Ovary (tissue), 3 donors: Measurements from ENCODE around the gene SVIL.

Source experiments
- CTCF ChIP-seq, 3 donors: fragments of 450-650 bp in 2 of 3; fragments of 200-600 bp in 1 of 3; IDR thresholded peaks; one replicate each; pipeline versions ENCODE4 v1.5.1 to v1.8.0; 2016 to 2022; ENCODE audit warnings: antibody characterized with exemption in 3 of 3, mild to moderate bottlenecking in 1 of 3
- POLR2A ChIP-seq: fragments of 450-650 bp; IDR thresholded peaks from one replicate; pipeline ENCODE4 v1.6.1; 2017; ENCODE audit warnings: antibody characterized with exemption, mild to moderate bottlenecking, moderate library complexity
- donor health status: DM: no; HTN: no; CAD: no.

GRCh38 chr10:29657719-29658274, 23.0 kb upstream of the SVIL start:
- TF ChIP-seq CTCF (IDR thresholded peaks at IDR 0.05) (no peak), POLR2A (no peak)
